ENCODE measurements around the gene BPIFB1. TPM values are rescaled to one million over a fixed set of nuclear protein-coding genes. Genes with fewer than 3 reads are reported as not detected.

Gene BPIFB1
- total RNA-seq, 1 experiment from 2014 or later = 0.10 TPM

- no TSS peak for BruUV-seq (replicated peaks)
- CTCF ChIA-PET = interaction anchor here (0.6 kb wide), 1 partner anchor 128 kb away, joined by 8 read pairs; no protein-coding TSS in a partner anchor
- DNase-seq (ENCODE audit: low read depth, low spot score) = no peak
- no peaks in the 10 kb centered on the region; the same call in 1 of the 2 replicates for H3K27me3 ChIP-seq (ENCODE audit: control insufficient read depth, insufficient read depth, low read length)
- TF ChIP-seq TCF7L2 (IDR thresholded peaks at IDR 0.05; ENCODE audit: low read depth, low read length) = no peak
- no peak for TF ChIP-seq REST (IDR thresholded peaks at IDR 0.05; ENCODE audit: insufficient read depth in 1 of 2, low read depth in 2 of 2, low read length in 1 of 2)
- no peak for TF ChIP-seq SIN3A (IDR thresholded peaks at IDR 0.05; ENCODE audit: borderline replicate concordance, insufficient read depth, low read depth, low read length)
- TF ChIP-seq CTCF (IDR thresholded peaks at IDR 0.05) = no peak
- TF ChIP-seq POLR2AphosphoS5 (IDR thresholded peaks at IDR 0.05; ENCODE audit: low read depth, low read length) = no peak
- intact Hi-C loops (cut with micrococcal nuclease; ENCODE audit: unreplicated experiment) (no loop called here), in situ Hi-C loops (cut with HindIII; ENCODE audit: low pct_unique_long_range_greater_than_20kb, low sequenced_read_pairs) (no loop called here)
- no peaks in the 10 kb centered on the region for H3K4me1 ChIP-seq (ENCODE audit: control insufficient read depth, insufficient read depth, low read length)
- no peak overlapping the region for H3K27ac ChIP-seq (ENCODE audit: low read length)
- POLR2A ChIA-PET = no interaction called here
- no peak for ATAC-seq
- no peak overlapping the region for H3K4me3 ChIP-seq (ENCODE audit: low read depth in 2 of 2, low read length in 2 of 2)
- H3K9me3 ChIP-seq (ENCODE audit: control insufficient read depth, insufficient read depth, low read depth, low read length) = no peaks in the 10 kb centered on the region
- H3K36me3 ChIP-seq (ENCODE audit: control insufficient read depth, insufficient read depth, low read length) = no peaks in the 10 kb centered on the region
Measured at GRCh38 chr20:33277471-33278441, 5.3 kb upstream of the BPIFB1 start.

- Histone ChIP-seq H3K4me1 (ENCODE audit: control insufficient read depth, insufficient read depth, low read length) (no peaks in the 10 kb centered on the region), H3K27me3 (ENCODE audit: control insufficient read depth, insufficient read depth, low read length) (no peaks in the 10 kb centered on the region; the same call in 1 of the 2 replicates), H3K9me3 (ENCODE audit: control insufficient read depth, insufficient read depth, low read depth, low read length) (no peaks in the 10 kb centered on the region), H3K36me3 (ENCODE audit: control insufficient read depth, insufficient read depth, low read length) (no peaks in the 10 kb centered on the region), H3K27ac (ENCODE audit: low read length) (no peak overlapping the region), H3K4me3 (ENCODE audit: low read depth in 2 of 2, low read length in 2 of 2) (no peak overlapping the region)
- no TSS peak for BruUV-seq (replicated peaks)
- DNase-seq (ENCODE audit: low read depth, low spot score) (no peak), ATAC-seq (no peak)
- POLR2A ChIA-PET = interaction anchor here (1.0 kb wide), 1 partner anchor 10 kb away, joined by 6 read pairs; no protein-coding TSS in a partner anchor
- intact Hi-C loops (cut with micrococcal nuclease; ENCODE audit: unreplicated experiment) = no loop called here
- in situ Hi-C loops (cut with HindIII; ENCODE audit: low pct_unique_long_range_greater_than_20kb, low sequenced_read_pairs) = no loop called here
- TF ChIP-seq SIN3A (IDR thresholded peaks at IDR 0.05; ENCODE audit: borderline replicate concordance, insufficient read depth, low read depth, low read length) (no peak), CTCF (IDR thresholded peaks at IDR 0.05) (no peak), POLR2AphosphoS5 (IDR thresholded peaks at IDR 0.05; ENCODE audit: low read depth, low read length) (no peak), TCF7L2 (IDR thresholded peaks at IDR 0.05; ENCODE audit: low read depth, low read length) (no peak), REST (IDR thresholded peaks at IDR 0.05; ENCODE audit: insufficient read depth in 1 of 2, low read depth in 2 of 2, low read length in 1 of 2) (no peak)
- CTCF ChIA-PET = no interaction called here
Measured at GRCh38 chr20:33278700-33279099, 4.3 kb upstream of the BPIFB1 start.
